HFF-Myc (cell line): ENCODE measurements around the gene CLN5.

Source experiments
- DNase-seq: peaks from one replicate; pipeline ENCODE4 v3.0.0-alpha.2; 2011; ENCODE audit warnings: low read depth; ENCODE audit errors: extremely low read depth
- H3K4me3 ChIP-seq: replicated peaks from 2 replicates; pipeline ENCODE4 v1.5.1; 2011; ENCODE audit warnings: low read depth, mild to moderate bottlenecking, control low read depth, low read length
- CTCF ChIP-seq: IDR thresholded peaks from 2 replicates; pipeline ENCODE4 v1.5.1; 2012; ENCODE audit warnings: mild to moderate bottlenecking, low read depth, low read length, control low read depth; ENCODE audit errors: missing control alignments

CLN5 gene

GRCh38 chr13:76967031-76967430 is 24.9 kb upstream of the CLN5 start:
- no peak for TF ChIP-seq CTCF
- DNase-seq = no peak

GRCh38 chr13:76968041-76968440 is 23.8 kb upstream of the CLN5 start:
- DNase-seq = no peak
- TF ChIP-seq CTCF = no peak
- H3K4me3 ChIP-seq = no peak overlapping the region

More at GRCh38 chr13:76967031-76967430, 24.9 kb upstream of the CLN5 start:
- H3K4me3 ChIP-seq = no peak overlapping the region

GRCh38 chr13:76969488-76970365 is 22.2 kb upstream of the CLN5 start:
- H3K4me3 ChIP-seq = no peak overlapping the region
- no peak for TF ChIP-seq CTCF
- no peak for DNase-seq

GRCh38 chr13:76971215-76971614 is 20.7 kb upstream of the CLN5 start:
- no peak for DNase-seq
- H3K4me3 ChIP-seq = no peak overlapping the region
- TF ChIP-seq CTCF = no peak

- no peak for TF ChIP-seq CTCF
- DNase-seq = no peak
Observed at GRCh38 chr13:76971851-76972829, 19.7 kb upstream of the CLN5 start.

GRCh38 chr13:76973920-76974617 is 17.8 kb upstream of the CLN5 start:
- H3K4me3 ChIP-seq = no peak overlapping the region
- TF ChIP-seq CTCF = no peak
- no peak for DNase-seq

More at GRCh38 chr13:76971851-76972829, 19.7 kb upstream of the CLN5 start:
- H3K4me3 ChIP-seq = no peak overlapping the region
